ENCODE data around the gene MICAL3.

- no peak for TF ChIP-seq TAF1 (IDR thresholded peaks at IDR 0.05; ENCODE audit: borderline replicate concordance, insufficient read depth, low read length)
- no peak for TF ChIP-seq POLR2AphosphoS5 (IDR thresholded peaks at IDR 0.05; ENCODE audit: low read depth, low read length)
- TF ChIP-seq REST (IDR thresholded peaks at IDR 0.05; ENCODE audit: insufficient read depth in 1 of 2, low read depth in 2 of 2, low read length in 2 of 2): no peak
- TF ChIP-seq SIN3A (IDR thresholded peaks at IDR 0.05; ENCODE audit: borderline replicate concordance, insufficient read depth, low read length): no peak
Measured at GRCh38 chr22:18065256-18065655, 40.9 kb upstream of the MICAL3 start.

Measured in PFSK-1 (cell line).